ENCODE measurements around the gene DDI2.

DNA sequence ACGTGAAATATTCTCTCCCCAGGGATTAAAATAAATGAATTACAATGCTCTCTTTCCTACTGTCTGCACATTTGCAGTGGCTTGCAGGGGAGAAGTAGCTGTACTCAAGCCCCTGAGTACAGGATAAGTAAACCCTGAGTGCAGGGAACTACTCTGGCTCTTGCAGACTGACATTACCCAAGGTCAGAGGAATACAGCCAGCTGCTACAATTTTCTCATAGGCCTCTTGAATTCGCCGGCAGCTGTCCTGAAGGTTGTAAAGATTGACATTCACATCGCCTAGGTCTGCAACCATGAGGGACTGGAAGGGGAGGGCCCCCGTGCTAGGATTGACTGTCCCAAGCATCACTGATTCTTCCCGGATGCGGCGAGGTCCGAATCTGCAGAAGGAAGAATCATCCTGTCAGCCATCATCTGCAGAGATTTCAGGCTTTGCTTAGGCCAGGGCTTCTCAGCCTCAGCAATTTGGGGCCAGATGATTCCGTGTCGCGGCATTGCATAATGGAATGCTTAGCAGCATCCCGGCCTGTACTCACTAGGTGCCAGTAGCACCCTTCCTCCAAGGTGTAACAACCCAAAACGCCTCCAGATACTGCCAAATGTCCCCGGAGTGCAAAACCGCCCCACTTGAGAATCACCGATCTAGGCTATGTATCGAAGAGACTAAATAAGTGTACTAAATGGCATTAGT is 34.1 kb upstream of the DDI2 start:
- TF ChIP-seq CTCF (IDR thresholded peaks at IDR 0.05), result no peak
- no peak for TF ChIP-seq EZH2phosphoT487 (IDR thresholded peaks at IDR 0.05)
- TF ChIP-seq EZH2 (IDR thresholded peaks at IDR 0.05), result no peak
